Amniotic epithelial cell (primary cell): ENCODE measurements around the gene ORM1.

ENCODE experiments used
- DNase-seq: peaks from one replicate; pipeline ENCODE4 v3.0.0-alpha.2; 2010; ENCODE audit warnings: low read depth

ORM1 gene

DNA sequence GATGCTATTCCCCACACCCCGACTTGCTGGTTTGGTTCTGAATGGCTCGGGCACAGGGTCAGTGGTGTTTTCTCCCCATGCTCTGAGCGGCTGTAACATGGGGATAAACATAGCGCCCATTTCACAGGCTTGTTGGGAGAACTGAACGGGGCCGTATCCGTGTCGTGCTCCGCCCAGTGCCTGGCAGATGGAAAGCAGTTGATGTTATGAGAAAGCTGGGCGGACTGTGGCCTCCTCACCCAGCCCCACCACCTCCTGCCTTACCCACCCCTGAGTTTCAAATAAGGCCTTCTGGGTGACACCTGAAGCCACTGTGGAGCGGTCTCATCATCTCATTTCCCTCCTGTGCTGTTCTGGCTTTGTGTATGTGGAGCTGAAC, 21.3 kb downstream of the ORM1 start:
- DNase-seq, result no peak

- DNase-seq, result no peak
Measured at GRCh38 chr9:114344692-114345091, 21.8 kb downstream of the ORM1 start.

DNA sequence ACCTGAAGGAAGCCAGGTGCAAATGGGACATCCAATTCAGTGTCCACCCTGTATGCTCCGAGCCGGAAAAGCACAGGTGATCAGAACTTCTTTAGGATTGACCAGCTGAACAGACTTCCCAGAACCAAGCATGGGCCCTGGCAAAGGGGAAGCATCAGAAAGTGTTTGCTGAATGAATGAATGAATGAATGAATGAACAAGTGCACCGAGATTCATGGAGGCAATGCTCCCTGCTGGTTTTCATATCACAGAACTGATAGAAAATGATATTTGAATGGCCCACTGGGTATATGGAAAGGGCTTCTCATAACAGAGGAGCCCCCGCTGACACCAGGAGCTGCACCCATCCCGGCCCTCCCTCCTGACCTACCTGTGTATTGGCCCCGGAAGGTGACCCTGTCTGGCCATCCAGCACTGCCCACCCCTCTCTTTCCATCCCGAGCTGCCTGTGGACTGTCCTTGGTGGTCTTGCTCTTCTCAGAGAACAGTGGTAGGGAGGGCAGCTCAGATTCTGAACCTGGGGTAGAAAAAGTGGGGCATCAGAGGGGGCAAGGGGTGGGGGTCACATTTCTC, 22.7 kb downstream of the ORM1 start:
- DNase-seq, result no peak

DNA sequence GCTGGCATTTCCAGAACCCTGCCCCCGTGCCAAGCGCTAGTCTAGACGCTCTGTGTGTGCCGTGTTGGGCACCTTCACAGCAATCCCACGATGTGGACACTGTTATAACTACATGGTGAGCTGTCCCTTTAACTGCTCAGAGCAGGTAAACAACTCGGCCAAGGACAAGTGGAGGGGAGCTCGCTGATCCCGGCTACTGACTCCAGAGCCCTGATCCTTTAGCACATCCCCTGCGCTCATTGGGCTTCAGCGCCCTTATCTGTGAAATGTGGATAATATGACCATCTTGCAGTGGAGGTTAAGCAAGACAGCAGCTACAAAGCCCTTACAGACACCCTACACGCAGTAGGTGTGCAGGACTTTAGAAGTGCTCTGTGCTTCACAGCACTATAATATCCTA, 23.2 kb downstream of the ORM1 start:
- no peak for DNase-seq

DNA sequence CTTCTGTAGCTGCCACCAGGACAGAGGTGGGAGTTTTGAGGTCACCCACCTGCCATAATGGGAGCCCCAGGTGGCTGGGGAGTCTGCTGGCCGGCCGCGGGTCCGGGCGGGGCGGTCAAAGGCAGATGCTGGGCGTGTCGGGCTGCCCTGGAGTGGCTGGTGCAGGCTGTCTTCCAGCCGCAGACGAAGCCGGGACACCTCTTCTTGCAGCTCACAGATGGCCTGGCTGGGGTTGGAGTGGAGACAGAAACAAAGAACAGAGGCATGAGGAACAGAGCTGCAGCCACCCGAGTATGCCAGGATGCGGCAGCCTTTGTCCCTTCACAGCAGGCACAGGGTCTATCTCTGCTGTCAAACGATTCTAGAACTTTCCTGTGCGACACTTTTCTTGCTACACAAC, 24.8 kb downstream of the ORM1 start:
- DNase-seq, result no peak

DNA sequence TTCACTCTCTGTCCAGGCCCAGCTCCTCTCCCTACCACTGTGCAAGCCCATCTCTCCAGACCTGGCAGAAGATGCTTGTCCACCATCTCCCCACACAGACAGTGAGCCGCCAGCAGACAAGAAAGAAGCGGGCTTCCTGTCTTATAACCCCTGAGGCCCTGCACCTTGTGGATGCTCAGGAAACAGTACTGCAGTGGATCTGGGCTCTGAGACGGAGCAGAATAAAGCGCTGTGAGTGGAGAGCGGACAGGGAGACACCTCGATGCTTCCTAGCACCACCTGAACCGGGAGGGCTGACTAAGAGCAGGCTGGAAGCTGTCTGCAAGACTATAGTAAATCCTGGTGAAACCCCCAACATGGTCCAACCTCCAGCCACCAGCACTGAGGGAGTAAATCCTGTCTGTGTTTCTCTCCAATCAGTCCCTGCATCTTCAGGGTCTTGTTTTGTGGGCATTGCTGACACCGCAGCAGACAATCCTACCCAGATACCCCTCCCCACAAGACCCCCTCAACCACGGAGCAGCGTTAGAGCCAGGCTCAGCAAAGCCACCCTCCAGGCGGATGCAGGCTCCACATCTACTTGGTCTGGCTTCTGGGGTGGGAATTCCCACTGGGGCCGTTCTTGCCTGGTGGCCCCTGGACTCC, 25.5 kb downstream of the ORM1 start:
- DNase-seq, result no peak

GRCh38 chr9:114348906-114349482, 26.1 kb downstream of the ORM1 start:
- peak; percentile 100 for DNase-seq

- no peak for DNase-seq
Measured at GRCh38 chr9:114349713-114350480, 27.0 kb downstream of the ORM1 start.

- DNase-seq, result no peak
Measured at GRCh38 chr9:114350636-114351401, 27.9 kb downstream of the ORM1 start.

DNA sequence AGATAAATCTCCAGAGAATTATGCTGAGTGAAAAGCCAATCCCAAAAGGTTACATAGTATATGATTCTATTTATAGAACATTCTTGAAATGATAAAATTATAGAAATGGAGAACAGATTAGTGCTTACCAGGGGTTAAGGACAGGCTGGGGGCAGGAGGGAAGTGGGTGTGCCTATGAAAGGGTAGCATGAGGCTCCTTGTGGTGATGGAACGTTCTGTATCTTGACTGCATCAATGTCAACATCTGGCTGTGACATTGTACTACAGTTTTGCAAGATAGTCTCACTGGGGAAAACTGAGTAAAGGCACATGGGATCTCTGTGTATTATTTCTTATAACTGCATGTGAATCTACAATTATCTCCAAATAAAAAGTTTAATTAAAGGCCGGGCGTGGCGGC, 29.0 kb downstream of the ORM1 start:
- DNase-seq, result no peak

DNA sequence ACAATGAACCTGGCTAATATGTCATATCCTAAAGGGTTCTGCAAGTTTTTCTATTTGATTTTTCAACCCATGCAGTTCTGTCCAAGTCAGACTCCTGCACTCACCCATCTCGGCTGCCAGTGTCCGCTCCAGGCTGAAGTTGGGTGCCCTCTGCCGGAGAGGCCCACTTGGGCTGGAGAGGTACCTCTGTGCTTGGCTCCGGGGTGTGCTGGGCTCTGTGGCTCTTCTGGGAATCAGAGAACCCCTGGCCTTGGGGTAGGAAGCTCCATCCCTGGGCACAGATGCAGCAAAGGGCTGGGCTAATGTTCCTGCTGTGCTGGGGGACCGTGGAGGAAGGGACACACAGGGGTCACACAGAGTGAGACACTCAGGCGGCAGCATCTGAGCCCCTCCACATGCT, 32.9 kb downstream of the ORM1 start:
- no peak for DNase-seq

- DNase-seq, result no peak
Measured at GRCh38 chr9:114356792-114357191, 33.9 kb downstream of the ORM1 start.

DNA sequence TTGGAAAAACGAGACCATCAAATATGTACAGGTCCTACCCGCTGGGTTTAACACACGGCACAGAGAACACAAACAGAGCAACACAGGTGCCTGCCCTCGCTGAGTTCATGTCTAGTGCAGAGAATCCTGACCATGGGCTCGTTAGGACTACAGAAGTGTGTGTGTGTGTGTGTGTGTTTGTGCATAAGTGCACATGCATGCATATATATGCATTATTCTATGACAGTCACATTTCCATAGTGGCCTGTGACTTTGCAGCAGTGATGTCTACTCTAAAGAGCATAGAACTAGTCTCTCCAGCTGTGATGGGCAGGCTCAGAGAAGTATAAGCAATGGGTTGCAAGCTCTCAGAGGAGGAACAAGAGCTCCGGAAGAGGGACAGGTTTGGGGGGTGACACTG, 34.5 kb downstream of the ORM1 start:
- no peak for DNase-seq

- no peak for DNase-seq
Measured at GRCh38 chr9:114357911-114358328, 35.0 kb downstream of the ORM1 start.

- no peak for DNase-seq
Measured at GRCh38 chr9:114359801-114360200, 36.9 kb downstream of the ORM1 start.

GRCh38 chr9:114361542-114361941, 38.6 kb downstream of the ORM1 start:
- no peak for DNase-seq

GRCh38 chr9:114362394-114362793, 39.5 kb downstream of the ORM1 start:
- DNase-seq, result no peak

DNA sequence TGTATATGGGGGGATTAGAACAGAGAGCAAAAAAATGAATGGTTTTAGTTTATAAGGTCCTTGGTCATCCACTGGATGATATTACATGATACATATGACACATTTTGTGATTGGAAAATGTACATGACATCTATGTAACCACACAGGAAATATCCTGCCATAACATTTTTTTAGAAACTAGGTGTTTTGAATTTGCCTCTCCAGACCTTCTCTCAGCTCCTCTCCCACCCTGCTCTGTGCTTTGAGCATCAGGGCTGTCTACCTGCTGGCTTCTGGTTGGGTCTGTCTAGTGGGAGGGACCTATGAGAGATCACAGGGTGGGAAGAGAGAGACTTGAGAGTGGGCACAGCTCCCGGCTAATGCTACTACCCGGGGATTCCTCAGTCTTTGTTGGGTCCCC, 40.5 kb downstream of the ORM1 start:
- no peak for DNase-seq

- DNase-seq, result peak; percentile 99
Measured at GRCh38 chr9:114364134-114365041, 41.5 kb downstream of the ORM1 start.

DNA sequence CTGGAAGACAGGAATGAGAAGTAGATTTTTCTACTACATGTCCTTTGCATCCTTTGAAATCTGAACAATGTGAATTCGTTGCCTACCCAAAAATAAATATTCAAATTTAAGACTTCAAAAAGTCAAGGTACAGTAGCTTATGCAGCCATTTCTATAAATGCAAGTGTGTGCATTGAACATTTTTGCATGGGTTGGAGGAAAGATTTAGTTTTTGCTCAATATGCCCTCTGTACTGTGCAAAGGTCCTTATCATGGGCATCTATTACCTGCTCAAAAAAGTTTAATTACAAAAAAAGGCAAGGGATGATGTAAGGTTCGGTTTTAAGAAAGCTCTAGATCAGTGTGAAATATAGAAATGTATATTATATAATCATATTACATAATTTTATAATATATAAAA, 42.3 kb downstream of the ORM1 start:
- no peak for DNase-seq
